Measurements from ENCODE around the gene HOXB7. TPM values are rescaled to one million over a fixed set of nuclear protein-coding genes. Genes with fewer than 3 reads are reported as not detected.

HOXB7 gene
- total RNA-seq, 1 experiment from 2014 or later: 28.2 TPM

- peaks cover 5% of the 10 kb centered on the region for H3K79me2 ChIP-seq (ENCODE audit: low read depth)
- no TSS peak for BruUV-seq (replicated peaks)
- H3K27ac ChIP-seq: no peak overlapping the region
- H4K20me1 ChIP-seq (ENCODE audit: insufficient read depth): no peaks in the 10 kb centered on the region; the same call in 1 of the 2 replicates
- CTCF ChIA-PET: no interaction called here
- peaks cover 7% of the 10 kb centered on the region for H3K4me1 ChIP-seq (replicated peaks; ENCODE audit: insufficient read depth)
- H3K4me2 ChIP-seq: no peak overlapping the region
- H3K36me3 ChIP-seq (ENCODE audit: low read depth): peaks cover 7% of the 10 kb centered on the region
- H3K9me2 ChIP-seq (ENCODE audit: insufficient read depth): no peaks in the 10 kb centered on the region
- no peaks in the 10 kb centered on the region for H3K9me3 ChIP-seq (ENCODE audit: insufficient read depth, low read depth)
- DNase-seq: no peak
- H3K4me3 ChIP-seq: no peak overlapping the region
- no peak overlapping the region for H2AFZ ChIP-seq
- TF ChIP-seq CTCF (conservative IDR thresholded peaks at IDR 0.05) (no peak), EZH2 (IDR thresholded peaks at IDR 0.05; ENCODE audit: low read depth) (no peak)
- no peaks in the 10 kb centered on the region for H3K27me3 ChIP-seq (ENCODE audit: insufficient read depth, low read depth)
- H3F3A ChIP-seq (ENCODE audit: insufficient read depth, low read depth): peaks cover 13% of the 10 kb centered on the region; the same call in 1 of the 2 replicates
- POLR2A ChIA-PET (ENCODE audit: unreplicated experiment): no interaction called here
- intact Hi-C loops (cut with micrococcal nuclease; ENCODE audit: unreplicated experiment): no loop called here
Observed at GRCh38 chr17:48592057-48592514, 18.7 kb downstream of the HOXB7 start.

- H3K9me2 ChIP-seq (ENCODE audit: insufficient read depth): no peaks in the 10 kb centered on the region
- no peaks in the 10 kb centered on the region for H3K79me2 ChIP-seq (ENCODE audit: low read depth)
- no peak overlapping the region for H3K27ac ChIP-seq
- BruUV-seq (replicated peaks): no TSS peak
- H3K27me3 ChIP-seq (ENCODE audit: insufficient read depth, low read depth): no peaks in the 10 kb centered on the region
- no peaks in the 10 kb centered on the region for H3K9me3 ChIP-seq (ENCODE audit: insufficient read depth, low read depth)
- intact Hi-C loops (cut with micrococcal nuclease; ENCODE audit: unreplicated experiment): no loop called here
- H3K4me3 ChIP-seq: no peak overlapping the region
- DNase-seq: no peak
- TF ChIP-seq EZH2 (IDR thresholded peaks at IDR 0.05; ENCODE audit: low read depth) (no peak), CTCF (conservative IDR thresholded peaks at IDR 0.05) (no peak)
- H3K4me1 ChIP-seq (replicated peaks; ENCODE audit: insufficient read depth): peaks cover 7% of the 10 kb centered on the region
- peaks cover 7% of the 10 kb centered on the region for H3K36me3 ChIP-seq (ENCODE audit: low read depth)
- H3F3A ChIP-seq (ENCODE audit: insufficient read depth, low read depth): peaks cover 13% of the 10 kb centered on the region; the same call in 1 of the 2 replicates
- ChIA-PET POLR2A (ENCODE audit: unreplicated experiment) (interaction anchor here (0.5 kb wide), 1 partner anchor 239 kb away, joined by 3 read pairs; no protein-coding TSS in a partner anchor), CTCF (interaction anchor here (0.6 kb wide), 1 partner anchor 32 kb away, joined by 3 read pairs; no protein-coding TSS in a partner anchor)
- H2AFZ ChIP-seq: no peak overlapping the region
- no peak overlapping the region for H3K4me2 ChIP-seq
- H4K20me1 ChIP-seq (ENCODE audit: insufficient read depth): no peaks in the 10 kb centered on the region
Observed at GRCh38 chr17:48591255-48592056, 19.4 kb downstream of the HOXB7 start.

- Histone ChIP-seq H3K36me3 (ENCODE audit: low read depth) (peaks cover 7% of the 10 kb centered on the region), H3K27me3 (ENCODE audit: insufficient read depth, low read depth) (no peaks in the 10 kb centered on the region), H3F3A (ENCODE audit: insufficient read depth, low read depth) (peaks cover 13% of the 10 kb centered on the region; the same call in 1 of the 2 replicates), H2AFZ (no peak overlapping the region), H3K9me2 (ENCODE audit: insufficient read depth) (no peaks in the 10 kb centered on the region), H4K20me1 (ENCODE audit: insufficient read depth) (no peaks in the 10 kb centered on the region), H3K4me3 (no peak overlapping the region), H3K9me3 (ENCODE audit: insufficient read depth, low read depth) (no peaks in the 10 kb centered on the region), H3K79me2 (ENCODE audit: low read depth) (no peaks in the 10 kb centered on the region), H3K4me1 (replicated peaks; ENCODE audit: insufficient read depth) (peaks cover 12% of the 10 kb centered on the region), H3K4me2 (no peak overlapping the region), H3K27ac (no peak overlapping the region)
- BruUV-seq (replicated peaks): no TSS peak
- ChIA-PET POLR2A (ENCODE audit: unreplicated experiment) (interaction anchor here (0.5 kb wide), 1 partner anchor 239 kb away, joined by 3 read pairs; no protein-coding TSS in a partner anchor), CTCF (interaction anchor here (0.6 to 1.0 kb wide), 2 partner anchors 33 to 239 kb away, joined by 3 to 4 read pairs; no protein-coding TSS in a partner anchor)
- no peak for TF ChIP-seq EZH2 (IDR thresholded peaks at IDR 0.05; ENCODE audit: low read depth)
- TF ChIP-seq CTCF (conservative IDR thresholded peaks at IDR 0.05): no peak
- intact Hi-C loops (cut with micrococcal nuclease; ENCODE audit: unreplicated experiment): no loop called here
- DNase-seq: no peak
Observed at GRCh38 chr17:48590607-48591161, 20.1 kb downstream of the HOXB7 start.
